ENCODE results near the gene CPNE5.

Gene CPNE5

DNA sequence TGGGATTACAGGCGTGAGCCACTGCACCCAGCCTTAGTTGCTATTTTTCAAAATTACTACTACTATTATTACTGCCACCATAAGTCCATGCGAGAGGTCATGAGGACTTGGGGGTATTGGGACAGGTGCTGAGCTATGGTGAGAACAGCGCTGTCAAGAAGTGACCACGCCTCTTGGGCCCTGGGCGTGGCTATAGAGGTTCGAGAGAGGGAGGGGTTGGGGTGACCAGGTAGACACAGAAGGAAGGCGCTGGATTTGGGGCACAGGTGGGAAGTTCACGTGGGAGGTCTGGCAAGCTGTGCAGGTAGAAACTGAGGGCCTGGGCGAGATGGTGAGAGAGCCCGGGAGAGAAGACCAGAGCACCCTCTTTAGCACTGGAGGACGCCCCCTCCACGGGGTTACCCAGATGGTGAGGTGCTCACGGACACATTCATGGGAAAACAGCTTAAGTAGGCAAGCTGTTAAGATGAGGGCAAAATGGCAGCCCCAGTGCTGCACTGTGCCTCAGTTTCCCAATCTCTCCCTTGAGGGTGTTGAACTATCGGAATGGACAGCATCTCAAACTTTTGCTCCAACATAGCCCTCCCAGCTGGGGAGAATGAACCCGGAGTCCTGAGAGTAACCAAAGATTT, 80.6 kb downstream of the CPNE5 start:
- DNase-seq = peak; percentile 55

DNA sequence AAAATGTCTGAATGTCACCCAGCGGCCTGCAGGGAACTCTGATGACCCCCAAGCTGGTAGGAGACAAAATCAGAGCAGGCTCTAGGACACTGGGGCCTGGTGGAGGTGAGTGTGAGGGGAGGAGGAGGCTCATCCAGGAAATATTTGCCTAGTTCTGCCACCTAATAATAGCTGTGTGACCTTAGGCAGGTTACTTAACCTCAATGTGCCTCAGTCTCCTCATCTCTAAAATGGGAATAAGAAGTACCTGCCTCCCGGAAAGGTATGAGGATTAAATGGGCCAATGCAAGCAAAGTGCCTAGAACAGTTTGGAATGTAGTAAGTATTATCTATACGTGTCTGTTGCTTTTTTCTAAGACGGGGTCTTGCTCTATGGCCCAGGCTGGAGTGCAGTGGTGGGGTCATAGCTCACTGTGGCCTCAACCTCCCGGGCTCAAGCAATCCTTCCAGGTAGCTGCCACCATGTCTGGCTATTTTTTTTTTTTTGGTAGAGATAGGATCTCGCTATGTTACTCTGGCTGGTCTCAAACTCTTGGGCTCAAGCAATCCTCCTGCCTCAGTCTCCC, 81.2 kb downstream of the CPNE5 start:
- no peak for DNase-seq

DNA sequence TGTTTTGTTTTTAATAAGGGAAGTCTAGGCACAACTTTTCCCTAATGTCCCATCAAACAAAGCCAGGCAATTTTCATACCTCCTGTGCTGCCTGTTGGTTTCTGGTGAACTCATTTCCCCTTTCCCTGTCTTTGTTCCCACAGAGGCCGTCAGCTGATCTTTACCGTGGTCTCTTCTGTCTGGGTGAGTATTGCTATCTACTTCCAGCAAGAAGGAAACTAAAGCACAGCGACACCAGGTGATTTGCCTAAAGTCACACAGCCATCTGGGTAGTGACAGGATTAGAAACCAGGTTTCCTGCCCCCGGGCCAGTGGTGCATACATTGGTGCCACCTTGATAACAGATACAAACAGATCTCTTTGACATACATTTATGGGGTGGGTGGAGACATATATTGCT, 82.0 kb downstream of the CPNE5 start:
- no peak for DNase-seq

GRCh38 chr6:36756786-36757185, 82.5 kb downstream of the CPNE5 start:
- DNase-seq = no peak

DNA sequence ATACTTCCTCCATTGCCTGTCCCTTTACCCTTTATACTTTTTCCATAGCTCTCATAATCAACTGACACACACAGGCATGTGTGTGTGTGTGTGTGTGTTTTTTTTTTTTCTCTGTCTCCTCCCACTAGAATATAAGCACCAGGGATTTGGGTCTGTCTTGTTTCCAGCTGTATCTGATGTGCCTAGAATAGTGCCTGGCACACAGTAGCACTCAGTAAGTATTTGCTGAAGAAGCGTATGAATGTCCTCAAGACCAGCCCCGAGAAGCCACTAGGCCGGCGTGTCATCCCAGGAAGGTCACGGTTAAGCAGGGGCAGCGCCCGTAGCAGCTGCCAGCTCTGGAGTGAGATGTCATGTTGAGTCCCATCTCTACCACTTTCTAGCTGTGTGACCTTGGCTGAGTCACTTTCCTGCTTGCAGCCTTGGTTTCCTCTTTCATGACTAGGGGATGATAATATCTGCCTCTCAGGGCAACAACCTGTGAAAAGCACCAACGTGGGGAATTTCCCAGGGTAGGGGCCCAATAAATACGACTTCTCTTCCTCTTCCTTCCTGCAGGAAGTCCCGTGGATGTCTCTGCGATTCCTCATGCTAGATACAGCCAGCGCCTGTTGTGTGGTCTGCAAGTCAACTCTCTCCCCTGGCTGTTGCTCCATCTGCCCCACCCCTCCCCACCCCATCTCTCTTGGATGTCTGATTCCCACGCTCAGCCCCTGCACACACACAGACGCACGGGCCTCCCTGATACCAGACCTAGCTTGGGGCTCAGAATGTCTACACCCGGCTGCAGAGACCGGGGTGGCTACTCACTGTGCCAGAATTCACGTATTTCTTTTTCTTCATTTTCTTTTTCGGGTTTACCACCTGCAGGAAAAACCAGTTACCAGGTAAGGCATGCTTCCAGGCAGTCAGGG, 83.6 kb downstream of the CPNE5 start:
- DNase-seq = no peak

- DNase-seq = no peak
These were observed 84.4 kb downstream of the CPNE5 start for GRCh38 chr6:36754582-36755434.

GRCh38 chr6:36753671-36754405, 85.4 kb downstream of the CPNE5 start:
- DNase-seq = no peak

- no peak for DNase-seq
These were observed 86.2 kb downstream of the CPNE5 start for GRCh38 chr6:36752886-36753506.

GRCh38 chr6:36752187-36752885, 86.9 kb downstream of the CPNE5 start:
- DNase-seq = peak; percentile 59

- DNase-seq = no peak
These were observed 87.4 kb downstream of the CPNE5 start for GRCh38 chr6:36751833-36752186.

DNA sequence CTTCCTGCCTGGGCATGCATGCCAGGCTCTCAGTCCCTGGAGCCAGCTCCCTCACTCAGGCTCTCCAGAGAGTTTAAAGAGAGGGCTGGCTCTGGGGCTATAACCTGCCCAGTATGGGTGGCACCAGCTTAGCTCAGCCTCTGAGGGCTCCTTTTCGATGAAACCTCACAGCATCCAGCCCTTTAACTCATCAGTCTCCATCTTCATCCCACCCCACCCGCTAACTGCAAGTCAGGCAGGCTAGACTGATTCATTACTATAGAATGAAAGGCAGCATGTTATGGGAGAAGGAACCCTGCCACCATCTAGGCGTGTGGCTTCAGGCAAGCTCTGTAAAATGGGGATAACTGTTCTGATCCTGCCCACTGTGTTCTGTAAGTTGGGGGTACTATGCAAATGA, 88.2 kb downstream of the CPNE5 start:
- DNase-seq = no peak

GRCh38 chr6:36749829-36750489, 89.3 kb downstream of the CPNE5 start:
- no peak for DNase-seq

GRCh38 chr6:36746251-36746650, 93.0 kb downstream of the CPNE5 start:
- no peak for DNase-seq

GRCh38 chr6:36745836-36746235, 93.4 kb downstream of the CPNE5 start:
- no peak for DNase-seq

DNA sequence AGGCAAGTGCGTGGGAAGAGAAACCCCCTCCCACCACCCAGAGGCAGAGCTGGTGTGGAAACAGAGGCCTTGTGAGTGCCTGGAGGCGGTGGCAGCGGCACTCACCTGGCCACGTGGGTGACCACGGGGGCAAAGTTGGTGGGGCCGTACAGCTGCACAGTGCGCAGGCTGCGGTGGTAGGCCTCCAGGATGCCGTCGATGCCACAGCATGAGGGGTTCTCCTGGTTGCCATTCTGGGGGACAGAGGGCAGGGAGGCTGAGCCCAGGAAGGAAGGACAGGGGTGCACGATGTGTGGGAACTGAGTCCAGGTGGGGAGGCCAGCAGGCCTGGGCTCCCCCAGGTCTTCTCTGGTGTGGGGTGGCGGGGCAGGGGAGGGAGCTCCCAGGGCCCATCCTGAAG, 94.0 kb downstream of the CPNE5 start:
- no peak for DNase-seq

DNA sequence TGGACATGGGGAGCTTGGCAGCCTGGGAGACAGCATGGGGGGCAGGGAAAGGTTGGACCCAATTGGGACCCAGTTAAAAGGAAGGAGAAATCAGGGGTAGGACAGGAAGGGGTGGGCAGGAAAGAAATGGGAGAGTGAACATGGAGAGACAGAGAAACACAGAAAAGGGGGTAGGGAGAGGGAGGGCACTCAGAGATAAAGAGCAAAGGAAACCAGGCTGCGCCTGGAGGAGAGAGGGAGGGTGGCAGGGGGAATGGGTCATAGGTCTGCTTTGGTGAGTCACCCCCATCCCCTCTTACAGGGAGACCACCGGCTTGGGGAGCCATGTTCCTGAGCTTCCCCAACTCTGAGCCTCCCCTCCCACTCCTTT, 95.0 kb downstream of the CPNE5 start:
- no peak for DNase-seq

DNA sequence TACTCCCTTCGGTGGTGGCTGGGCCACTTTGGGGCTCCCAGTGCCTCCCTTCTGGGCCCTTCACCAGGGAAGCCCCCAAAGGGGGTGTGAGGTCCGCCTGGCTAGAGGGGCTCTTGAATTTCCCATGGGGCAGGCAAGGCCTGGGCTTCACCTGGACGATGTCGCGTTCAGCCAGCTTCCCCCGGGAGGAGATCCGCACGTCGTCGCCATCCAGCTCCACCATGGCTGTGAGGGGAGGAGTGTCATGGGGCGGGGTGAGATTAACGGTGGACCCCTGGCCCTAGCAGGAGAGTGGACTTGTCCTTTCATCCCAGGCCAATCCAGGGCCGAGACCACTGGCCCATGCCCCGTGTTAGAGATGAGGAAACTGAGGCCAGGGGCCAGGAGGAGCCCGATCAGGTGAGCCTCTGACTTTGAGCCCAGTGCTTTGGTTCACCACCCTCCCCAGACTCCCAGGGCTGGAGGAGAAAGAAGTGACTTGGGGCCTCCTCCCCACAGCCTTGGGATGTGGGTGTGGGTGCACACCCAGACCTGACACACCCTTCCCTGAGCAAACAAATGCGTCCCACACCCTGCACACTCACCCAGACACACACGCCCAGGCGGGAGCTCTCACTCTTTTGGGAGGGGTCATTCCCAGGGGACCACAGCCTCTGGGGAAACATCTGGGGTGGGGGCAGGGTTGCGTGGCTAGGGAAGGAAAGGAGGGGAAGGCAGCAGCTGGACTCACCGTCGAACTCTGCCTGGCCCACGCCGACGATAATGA, 95.5 kb downstream of the CPNE5 start:
- DNase-seq = no peak

- DNase-seq = no peak
These were observed 96.2 kb downstream of the CPNE5 start for GRCh38 chr6:36743032-36743431.

GRCh38 chr6:36742146-36742545, 97.1 kb downstream of the CPNE5 start:
- no peak for DNase-seq

DNA sequence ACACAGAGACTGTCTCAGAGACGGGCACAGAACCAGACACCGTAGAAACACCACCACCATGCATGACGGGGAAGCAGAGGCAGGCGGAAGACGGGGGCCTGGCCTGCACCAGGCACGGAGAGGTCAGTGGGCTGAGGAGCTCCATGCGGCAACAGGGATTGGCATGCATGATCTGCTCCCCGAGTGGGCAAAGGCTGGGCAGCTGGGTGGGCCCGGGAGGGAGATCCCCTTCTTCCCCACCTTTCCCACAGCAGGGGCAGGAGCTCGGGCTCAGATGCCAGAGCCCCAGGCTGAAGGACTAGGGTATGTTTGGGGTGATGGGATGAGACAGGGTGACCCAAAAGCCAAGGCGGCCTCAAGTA, 98.4 kb downstream of the CPNE5 start:
- no peak for DNase-seq
